GM12872 (cell line): Measurements from ENCODE around the gene SYTL4.

Experiments
- CTCF ChIP-seq: IDR thresholded peaks from 3 replicates; pipeline ENCODE4 v1.5.1; 2011; ENCODE audit warnings: low read depth, mild to moderate bottlenecking, low read length, moderate library complexity; ENCODE audit not compliant: insufficient read depth

The SYTL4 gene

DNA sequence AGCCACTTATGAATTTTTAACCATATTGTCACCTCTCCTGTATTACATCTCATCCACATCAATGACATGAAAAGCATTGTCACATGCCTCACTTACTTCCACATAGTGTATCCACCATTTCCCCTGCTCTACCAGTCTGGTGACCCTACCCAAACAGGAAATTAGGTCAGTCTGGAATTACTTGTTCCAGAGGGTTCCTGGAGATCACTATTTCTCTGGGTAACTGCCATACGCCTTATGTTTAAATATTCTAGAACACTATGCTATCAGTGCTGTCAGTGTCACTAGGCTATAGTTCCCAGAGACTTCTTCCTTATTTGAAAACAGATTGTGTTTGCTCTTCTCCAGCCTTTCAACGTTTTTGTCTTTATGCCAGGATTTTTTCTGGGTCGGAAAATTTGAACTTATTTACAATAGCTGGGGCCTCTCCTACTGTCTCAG, 73.0 kb downstream of the SYTL4 start:
- TF ChIP-seq CTCF: no peak

GRCh38 chrX:100654261-100654660, 77.7 kb downstream of the SYTL4 start:
- peak; percentile 17; the same call in 1 of the 3 replicates for TF ChIP-seq CTCF

GRCh38 chrX:100652266-100652665, 79.7 kb downstream of the SYTL4 start:
- no peak for TF ChIP-seq CTCF

- no peak for TF ChIP-seq CTCF
Observed at GRCh38 chrX:100650841-100651240, 81.1 kb downstream of the SYTL4 start.

DNA sequence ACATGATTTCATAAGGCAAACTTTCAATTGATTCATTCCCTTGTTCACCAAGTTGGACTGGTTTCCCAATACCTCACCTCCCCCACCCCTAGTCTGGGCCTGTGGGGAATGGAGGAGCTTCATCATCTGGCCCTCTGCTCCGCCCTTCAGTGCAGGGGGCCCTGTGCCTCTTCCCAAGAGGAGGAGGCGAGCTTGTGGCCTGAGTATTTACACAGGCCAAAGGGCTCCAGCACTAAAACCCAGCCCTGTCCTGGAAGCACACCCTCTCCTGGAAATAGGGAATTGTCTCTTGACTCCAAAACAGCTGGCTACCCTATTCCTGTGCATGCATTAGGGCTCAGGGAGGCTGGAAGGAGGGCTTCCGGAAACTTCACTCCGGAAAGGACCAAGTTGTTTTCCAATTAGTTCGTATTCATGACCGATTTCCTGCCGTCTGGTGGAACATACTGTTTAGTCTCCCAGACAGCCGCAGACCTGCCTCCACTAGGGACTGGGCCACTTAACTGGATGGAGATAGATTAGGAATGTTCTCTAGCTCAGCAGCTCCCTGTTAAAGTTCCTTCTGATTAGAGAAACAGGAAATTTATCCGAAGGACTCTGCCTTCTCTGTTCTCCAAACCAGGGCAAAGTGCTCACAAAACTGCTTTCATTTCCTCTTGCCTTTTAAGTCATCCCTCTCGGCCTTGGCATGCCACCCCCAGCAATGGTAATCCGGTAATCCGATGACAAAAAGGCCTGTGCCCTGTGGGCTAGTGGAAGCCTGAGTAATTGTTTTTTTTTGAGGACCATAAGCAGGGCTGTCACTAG, 82.2 kb downstream of the SYTL4 start:
- no peak for TF ChIP-seq CTCF

DNA sequence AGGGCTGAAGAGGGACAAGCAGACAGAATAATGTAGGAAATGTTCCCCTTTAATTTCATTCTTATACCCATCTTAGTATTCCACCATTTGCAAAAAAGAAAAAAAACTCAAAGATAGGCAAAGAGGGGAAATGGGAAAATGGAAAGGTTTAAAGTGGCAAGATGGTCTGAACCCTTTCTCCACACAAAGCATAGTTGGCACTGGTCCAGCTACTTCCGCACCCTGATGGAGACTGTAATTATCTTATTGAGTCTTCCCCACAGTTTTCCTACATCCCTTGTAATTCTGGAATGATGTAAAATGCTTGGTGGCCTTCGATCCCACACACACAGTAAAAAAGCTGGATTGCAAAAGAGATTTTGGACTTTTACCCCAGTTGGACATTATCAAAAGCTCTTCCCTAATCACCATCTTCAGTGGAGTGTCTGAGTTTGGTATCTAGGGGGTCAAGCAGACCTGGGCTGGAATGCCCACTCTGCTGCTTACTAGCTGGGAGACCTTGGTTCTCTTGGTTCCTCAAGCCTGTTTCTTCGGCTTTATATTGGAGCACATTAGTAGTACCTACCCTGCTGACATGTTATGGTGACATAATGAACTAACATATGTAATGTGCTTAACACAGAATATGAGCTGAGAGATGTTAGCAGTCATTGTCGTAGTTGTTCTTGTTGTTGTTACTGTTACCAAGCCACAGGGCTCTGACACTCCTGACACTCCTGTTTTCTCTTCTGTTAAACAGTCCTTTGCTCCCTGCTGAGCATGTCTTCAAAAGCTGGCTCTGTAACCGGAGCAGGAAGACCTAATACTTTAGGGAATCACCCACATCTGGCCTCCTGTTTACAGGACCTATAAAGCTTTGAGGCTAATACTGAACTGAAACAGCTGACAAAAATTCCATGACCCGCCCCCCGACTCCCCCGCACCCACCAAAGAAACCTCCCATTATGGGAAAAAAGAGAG, 83.2 kb downstream of the SYTL4 start:
- no peak for TF ChIP-seq CTCF

- no peak for TF ChIP-seq CTCF
Observed at GRCh38 chrX:100647739-100648138, 84.2 kb downstream of the SYTL4 start.
